Hypothalamus (tissue), 51 donors: ENCODE measurements around the gene ZBTB47.

ENCODE experiments used
- DNase-seq, 51 donors: peaks; one replicate each; lab custom pipeline; 2025; lab: John Stamatoyannopoulos, UW

ZBTB47 gene

DNA sequence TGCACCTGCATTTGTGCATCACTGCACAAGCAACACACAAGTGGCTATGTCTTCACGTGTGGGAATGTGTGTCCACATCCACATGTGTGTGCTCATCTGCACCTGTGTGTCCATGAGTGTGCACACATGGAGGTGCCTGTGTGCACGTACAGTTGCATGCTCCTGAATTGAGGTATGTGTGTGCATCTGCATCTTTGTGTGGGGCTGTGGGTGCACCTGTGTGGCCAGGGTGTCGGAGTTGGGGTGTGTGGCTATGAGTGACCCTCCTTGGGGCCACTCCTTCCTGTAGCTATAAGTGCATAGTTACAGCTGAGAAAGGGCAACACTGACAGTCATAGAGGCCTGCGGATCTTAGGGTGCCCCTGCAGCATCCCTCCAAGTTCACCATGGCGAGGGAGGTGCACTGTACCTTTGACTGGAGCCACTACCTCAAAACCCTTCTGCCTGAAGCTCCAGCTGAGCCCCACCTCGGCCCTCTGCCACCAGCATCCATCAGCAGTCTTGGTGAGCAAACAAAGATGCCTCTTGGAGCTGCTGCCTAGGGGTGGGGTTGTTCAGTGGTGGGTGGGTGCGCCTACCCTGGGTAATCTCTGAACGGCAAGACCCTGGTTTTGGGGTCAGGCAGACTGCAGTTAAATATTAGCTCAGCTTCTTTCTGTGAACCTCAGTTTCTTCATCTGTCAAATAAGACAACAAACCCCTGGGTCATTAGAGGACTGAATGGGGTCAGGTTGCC, 54.3 kb downstream of the ZBTB47 start:
- no peak for DNase-seq

GRCh38 chr3:42708611-42709151, 55.2 kb downstream of the ZBTB47 start:
- DNase-seq: no peak

GRCh38 chr3:42709621-42710020, 56.1 kb downstream of the ZBTB47 start:
- DNase-seq: no peak

GRCh38 chr3:42710323-42711021, 57.0 kb downstream of the ZBTB47 start:
- no peak for DNase-seq

- no peak for DNase-seq
These were observed 58.2 kb downstream of the ZBTB47 start for GRCh38 chr3:42711491-42712343.

- no peak for DNase-seq
These were observed 58.8 kb downstream of the ZBTB47 start for GRCh38 chr3:42712344-42712648.

GRCh38 chr3:42712688-42713372, 59.3 kb downstream of the ZBTB47 start:
- DNase-seq: no peak

- no peak for DNase-seq
These were observed 60.2 kb downstream of the ZBTB47 start for GRCh38 chr3:42713747-42714146.

DNA sequence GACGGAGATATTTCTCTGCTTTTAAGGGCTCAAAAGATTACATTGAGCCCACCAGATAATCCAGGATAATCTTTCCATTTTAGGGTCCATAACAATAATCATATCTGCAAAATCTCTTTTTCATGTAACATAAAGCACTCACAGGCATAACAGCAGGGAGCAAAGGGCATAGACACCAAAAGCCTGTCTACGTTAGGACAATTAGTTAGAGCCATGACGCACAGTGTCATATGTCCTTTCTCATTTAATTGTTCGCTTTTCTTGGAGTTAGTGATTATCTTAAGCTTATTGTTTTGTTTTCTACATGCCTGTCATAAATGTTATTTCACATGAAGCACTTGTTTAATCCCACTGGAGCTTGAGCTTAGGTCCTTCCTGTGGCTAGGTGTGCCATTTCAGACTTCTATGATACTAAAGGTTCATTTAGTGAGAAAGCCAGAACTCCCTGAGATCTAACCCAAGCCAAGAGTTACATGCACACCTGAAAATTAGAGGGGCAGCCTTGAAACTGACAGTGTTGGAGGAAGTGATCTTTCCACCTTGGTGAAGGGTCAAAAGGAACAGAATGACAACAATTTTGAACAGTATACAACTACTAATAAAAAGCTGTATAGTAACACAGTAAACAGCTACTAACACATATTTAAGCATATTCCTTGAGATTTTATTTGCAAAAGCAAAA, 60.8 kb downstream of the ZBTB47 start:
- DNase-seq: no peak
